GM13976 (cell line): ENCODE data around the gene ACE.

Experiments used
- DNase-seq: peaks from one replicate; pipeline ENCODE4 v3.0.0; 2012; ENCODE audit warnings: low spot score
- in situ Hi-C: fragments of 300-500 bp; cut with MboI; formaldehyde crosslinking; loops from one replicate; pipeline ENCODE4 v1.12.0; 2022; ENCODE audit warnings: low sequenced_read_pairs, mixed read lengths, inconsistent platforms; ENCODE audit not compliant: unreplicated experiment
- TF ChIP-seq, protein P1 (sequence below): IDR thresholded peaks from 2 replicates; pipeline ENCODE4 v1.5.1; 2012; ENCODE audit warnings: borderline replicate concordance, mild to moderate bottlenecking; ENCODE audit not compliant: insufficient read depth; ENCODE audit errors: extremely low read depth, missing control alignments, control extremely low read depth

The ACE gene

DNA sequence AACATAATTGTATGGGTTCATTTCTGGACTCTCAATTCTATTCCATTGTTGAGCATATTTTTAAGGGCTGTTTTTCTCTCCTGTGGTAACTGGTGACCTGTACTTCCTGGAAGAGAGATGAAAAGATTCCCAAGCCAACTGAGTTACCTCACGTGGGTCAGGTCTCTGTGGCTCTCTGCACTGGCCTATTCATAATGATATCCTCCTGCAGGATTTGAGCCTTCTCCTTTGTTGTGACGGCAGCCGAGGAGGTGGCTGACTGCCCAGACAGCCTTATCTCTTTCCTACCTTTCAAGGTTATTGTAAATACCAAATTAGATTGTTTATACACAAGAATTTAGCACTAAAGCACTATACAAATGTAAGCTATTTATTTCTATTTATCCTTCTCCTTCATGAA lies 2.7 kb upstream of the ACE start:
- no peak for DNase-seq
- TF ChIP-seq, protein P1, sequence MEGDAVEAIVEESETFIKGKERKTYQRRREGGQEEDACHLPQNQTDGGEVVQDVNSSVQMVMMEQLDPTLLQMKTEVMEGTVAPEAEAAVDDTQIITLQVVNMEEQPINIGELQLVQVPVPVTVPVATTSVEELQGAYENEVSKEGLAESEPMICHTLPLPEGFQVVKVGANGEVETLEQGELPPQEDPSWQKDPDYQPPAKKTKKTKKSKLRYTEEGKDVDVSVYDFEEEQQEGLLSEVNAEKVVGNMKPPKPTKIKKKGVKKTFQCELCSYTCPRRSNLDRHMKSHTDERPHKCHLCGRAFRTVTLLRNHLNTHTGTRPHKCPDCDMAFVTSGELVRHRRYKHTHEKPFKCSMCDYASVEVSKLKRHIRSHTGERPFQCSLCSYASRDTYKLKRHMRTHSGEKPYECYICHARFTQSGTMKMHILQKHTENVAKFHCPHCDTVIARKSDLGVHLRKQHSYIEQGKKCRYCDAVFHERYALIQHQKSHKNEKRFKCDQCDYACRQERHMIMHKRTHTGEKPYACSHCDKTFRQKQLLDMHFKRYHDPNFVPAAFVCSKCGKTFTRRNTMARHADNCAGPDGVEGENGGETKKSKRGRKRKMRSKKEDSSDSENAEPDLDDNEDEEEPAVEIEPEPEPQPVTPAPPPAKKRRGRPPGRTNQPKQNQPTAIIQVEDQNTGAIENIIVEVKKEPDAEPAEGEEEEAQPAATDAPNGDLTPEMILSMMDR: no peak
- in situ Hi-C loops: loop anchor here (10.0 kb wide), 1 partner anchor 49 kb away; no protein-coding TSS in a partner anchor

DNA sequence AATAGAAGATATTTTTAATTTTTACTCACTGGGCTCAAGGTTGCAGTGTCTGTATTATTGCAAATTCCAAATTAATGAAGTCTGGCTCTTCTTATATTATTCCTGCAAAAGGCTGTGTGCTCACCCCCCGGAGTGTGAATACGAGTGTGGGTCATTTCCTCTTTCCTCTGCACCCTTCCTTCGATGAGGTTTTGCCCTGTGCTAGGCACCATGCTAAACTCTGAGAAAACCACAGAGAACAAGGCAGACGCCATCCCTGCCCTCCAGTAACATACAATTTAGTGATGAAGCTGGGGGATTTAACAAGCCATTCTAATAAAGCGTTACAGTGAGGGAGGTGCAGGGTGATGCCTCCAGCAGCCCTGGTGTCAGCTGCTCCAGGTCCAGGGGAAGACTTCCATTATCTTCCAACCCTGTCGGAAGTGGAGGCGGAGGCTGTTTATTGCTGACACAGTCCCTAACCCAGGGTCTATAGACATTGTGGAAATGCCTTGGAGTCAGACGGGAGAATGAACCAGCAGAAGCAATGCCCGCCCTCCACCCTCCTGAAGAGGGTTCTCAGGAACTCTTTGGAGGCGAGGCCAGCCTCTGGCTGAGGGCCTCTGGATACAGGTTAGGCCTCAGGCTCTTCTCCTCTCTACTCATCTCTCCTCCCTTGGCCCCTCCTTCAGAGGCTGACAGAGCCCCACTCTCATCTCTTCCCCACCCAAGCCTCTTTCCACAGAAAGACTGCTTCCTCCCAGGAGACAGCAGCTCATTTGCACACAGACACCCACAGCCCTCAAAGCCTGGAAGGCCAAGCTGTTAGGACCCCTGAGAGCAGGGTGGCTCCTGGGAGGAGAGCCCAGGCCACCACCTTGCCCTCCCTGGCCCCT lies 2.0 kb upstream of the ACE start:
- no peak for DNase-seq
- in situ Hi-C loops: loop anchor here (10.0 kb wide), 1 partner anchor 50 kb away; no protein-coding TSS in a partner anchor
- TF ChIP-seq, protein P1: no peak

DNA sequence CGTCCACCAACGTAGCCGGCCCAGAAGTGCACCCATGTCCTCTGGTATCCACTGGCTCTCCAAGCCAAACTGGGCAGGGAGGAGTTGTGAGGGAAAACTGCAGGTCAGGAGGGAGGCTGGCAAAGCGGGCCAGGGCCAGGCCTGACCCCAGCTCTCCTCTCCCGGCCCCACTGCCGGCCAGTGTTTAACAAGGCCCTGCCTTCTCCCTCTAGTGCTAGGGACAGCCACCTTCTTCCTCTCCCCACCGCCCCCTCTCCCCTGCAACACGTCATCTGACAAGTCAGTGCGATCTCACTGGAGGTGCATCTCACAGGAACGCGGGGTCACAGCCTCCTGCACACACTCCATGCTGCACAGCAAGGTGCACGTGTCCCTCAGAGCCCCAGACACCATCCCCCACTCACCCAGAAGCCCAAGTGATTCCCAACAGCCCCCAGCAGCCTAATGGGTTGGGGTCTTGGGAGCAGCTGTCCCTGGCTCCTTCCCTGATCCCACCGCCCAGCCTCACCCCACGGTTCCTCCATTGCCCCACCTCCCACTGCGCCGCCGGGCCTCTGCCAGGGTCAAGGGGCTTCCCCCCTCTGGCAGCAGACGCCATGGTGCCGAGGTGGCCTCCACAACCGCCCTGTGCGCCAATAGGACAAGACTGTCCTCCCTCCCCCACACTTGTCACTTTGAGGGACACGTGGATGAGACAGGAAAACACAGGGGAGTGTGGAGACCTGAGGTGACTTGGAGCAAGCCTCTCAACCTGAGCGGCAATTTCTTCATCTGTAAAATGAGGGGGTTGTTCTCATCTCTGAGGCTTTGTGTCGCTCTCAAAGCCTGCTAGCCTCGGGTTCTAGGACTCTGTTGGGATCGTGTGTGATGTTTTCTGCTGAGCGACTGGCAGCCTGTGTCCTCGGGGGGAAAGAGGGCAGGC lies 1.1 kb upstream of the ACE start:
- TF ChIP-seq, protein P1: no peak
- in situ Hi-C loops: loop anchor here (10.0 kb wide), 1 partner anchor 51 kb away; no protein-coding TSS in a partner anchor
- no peak for DNase-seq

DNA sequence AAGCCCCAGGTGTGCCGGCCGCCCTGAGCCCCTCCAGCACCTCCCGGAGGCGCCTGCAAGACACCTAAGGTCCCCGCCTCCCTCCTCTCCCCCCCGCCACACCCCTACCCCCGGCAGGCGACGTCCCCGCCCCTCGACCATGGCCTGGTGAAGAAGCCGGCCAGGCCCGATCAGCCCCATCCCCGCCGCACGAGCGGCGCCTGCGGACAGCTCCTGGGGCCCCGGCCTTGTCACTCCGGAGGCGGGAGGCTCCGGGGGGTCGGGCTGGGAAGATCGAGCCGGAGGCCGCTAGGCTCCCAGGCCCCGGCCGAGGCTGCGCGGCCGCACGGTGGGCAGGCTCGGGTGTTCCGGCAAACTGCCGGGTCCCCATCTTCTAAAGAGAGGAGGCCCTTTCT lies 405 bp upstream of the ACE start:
- DNase-seq: no peak
- in situ Hi-C loops: loop anchor here (10.0 kb wide), 1 partner anchor 52 kb away; no protein-coding TSS in a partner anchor
- TF ChIP-seq, protein P1: no peak

DNA sequence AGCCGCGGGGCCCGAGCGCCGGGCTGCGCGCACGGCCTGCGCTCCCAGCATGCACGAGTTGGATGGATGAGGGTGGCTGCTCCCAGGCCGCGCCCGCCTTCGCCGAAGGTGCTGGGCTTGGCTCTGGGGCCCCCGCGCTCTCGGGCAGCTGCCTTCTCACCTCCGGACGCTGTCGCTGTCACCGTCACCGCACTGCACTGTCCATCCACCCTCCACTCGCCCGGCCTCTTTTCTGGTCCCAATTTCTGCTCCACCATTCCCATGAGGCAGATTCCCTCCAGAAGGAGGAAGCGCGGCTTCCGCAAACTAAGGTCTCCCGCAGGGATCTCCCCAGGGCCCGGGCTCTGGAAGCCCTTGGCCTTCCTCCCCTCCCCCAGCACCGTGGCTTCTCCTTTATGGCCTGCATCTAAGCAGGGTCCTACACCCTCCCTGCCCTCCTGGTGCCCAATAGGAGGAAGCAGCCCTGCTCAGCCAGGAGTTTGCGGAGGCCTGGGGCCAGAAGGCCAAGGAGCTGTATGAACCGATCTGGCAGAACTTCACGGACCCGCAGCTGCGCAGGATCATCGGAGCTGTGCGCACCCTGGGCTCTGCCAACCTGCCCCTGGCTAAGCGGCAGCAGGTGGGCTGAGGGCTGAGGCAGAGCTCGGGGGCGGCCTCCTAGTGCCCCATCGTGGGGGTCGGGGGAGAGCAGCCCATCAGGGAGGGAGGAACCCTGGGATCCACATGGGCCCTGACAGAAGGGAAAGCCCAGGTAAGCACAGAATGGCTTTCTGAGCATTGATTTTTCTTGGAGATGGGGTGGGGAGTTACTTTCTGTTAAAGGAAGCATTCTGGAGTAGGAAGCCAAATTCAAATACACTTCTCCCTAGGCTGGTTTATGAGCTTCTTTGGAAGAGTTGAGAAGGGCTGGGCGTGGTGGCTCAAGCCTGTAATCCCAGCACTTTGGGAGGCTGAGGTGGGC lies 899 bp downstream of the ACE start:
- no peak for DNase-seq
- TF ChIP-seq, protein P1: no peak
- in situ Hi-C loops: loop anchor here (10.0 kb wide), 1 partner anchor 53 kb away; no protein-coding TSS in a partner anchor
